Frontal cortex (tissue), 4 donors: ENCODE data around the gene TBX6. TPM values are rescaled to one million over a fixed set of nuclear protein-coding genes. Genes with fewer than 3 reads are reported as not detected.
"Not testable (repeated sequence)": the region's sequence is repeated elsewhere in the genome, so short reads cannot be mapped to it uniquely, and the experiment has no call there.

ENCODE experiments used
- DNase-seq, 2 donors: peaks; one replicate each; pipeline ENCODE4 v3.0.0; 2012; ENCODE audit warnings: low spot score in 2 of 2
- FAIRE-seq: peaks from 2 replicates; lab custom pipeline; 2012; peaks lifted over from hg19 to GRCh38; lab: Jason Lieb, UNC
- total RNA-seq: library from RNA; depleted of rRNA; stranded (reverse); fragments of >200 nt; gene quantifications from one replicate; pipeline ENCODE4 v1.2.3, GENCODE V29; 2014
- donor health status: control.
- donor health status: control.
- donor health status: control.

Gene TBX6
- total RNA-seq, 1 donor from 2014 or later = 0.41 TPM

DNA sequence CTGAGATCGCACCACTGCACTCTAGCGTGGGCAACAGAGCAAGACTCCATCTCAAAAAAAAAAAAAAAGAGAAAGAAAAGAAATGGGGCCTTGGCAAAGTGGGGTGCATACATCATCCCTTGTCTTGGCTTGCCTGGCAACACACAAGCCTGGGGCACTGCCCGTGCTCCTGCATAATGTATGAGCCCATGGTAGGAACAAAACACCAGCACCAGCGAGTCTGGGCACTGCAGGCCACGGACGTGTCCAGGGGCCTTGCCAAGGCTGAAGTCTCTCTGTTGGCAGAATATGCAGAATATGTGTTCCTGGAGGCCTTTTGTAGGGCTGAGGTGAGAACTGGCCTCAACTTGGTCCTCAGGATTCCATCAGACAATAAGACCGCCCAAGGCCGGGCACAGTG, 41.9 kb downstream of the TBX6 start:
- DNase-seq = no peak

DNA sequence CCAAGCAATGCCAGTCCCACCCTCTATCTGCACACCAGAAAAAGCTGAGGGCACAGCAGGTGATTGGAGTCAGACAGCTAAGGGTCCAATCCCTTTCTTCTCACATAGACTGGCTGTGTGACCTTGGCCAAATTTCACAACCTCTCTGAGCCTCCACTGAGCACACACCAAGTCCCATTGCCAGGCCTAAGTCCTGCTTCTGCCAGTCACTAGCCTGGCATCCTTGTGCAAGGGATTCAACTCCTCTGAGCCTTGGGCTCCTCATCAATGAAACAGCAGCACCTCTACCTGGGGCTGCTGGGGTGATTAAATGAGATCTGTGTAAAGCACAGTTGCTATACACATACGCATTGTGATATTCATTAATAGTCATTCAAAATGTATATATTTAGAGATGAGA, 45.1 kb downstream of the TBX6 start:
- DNase-seq (no peak), FAIRE-seq (no peak)

More for the DNA sequence above, 41.9 kb downstream of the TBX6 start:
- no peak for FAIRE-seq

- DNase-seq (no peak), FAIRE-seq (no peak)
These were observed 45.5 kb downstream of the TBX6 start for GRCh38 chr16:30046178-30046577.

- FAIRE-seq = no peak
- DNase-seq = no peak
These were observed 49.9 kb downstream of the TBX6 start for GRCh38 chr16:30041841-30042240.

- not testable (repeated sequence) for FAIRE-seq, DNase-seq
These were observed 51.0 kb downstream of the TBX6 start for GRCh38 chr16:30040690-30041089.

- no peak for FAIRE-seq
These were observed 51.5 kb downstream of the TBX6 start for GRCh38 chr16:30040221-30040620.

More at GRCh38 chr16:30040221-30040620, 51.5 kb downstream of the TBX6 start:
- no peak for DNase-seq

Other genes starting within 250 kb of the TBX6 start
- 53.4 TPM for gene CDIPT, start 228.7 kb downstream of the TBX6 start, total RNA-seq
- 43.2 TPM for gene SEZ6L2, start 192.4 kb downstream of the TBX6 start, total RNA-seq
- gene ASPHD1, start 191.4 kb downstream of the TBX6 start, total RNA-seq = 9.4 TPM
- 18.3 TPM for gene KCTD13, start 165.7 kb downstream of the TBX6 start, total RNA-seq
- 26.9 TPM for gene TMEM219, start 129.8 kb downstream of the TBX6 start, total RNA-seq
- gene TAOK2, start 118.1 kb downstream of the TBX6 start, total RNA-seq = 58.3 TPM
- gene HIRIP3, start 96.3 kb downstream of the TBX6 start, total RNA-seq = 12.6 TPM
- 22.0 TPM for gene INO80E, start 95.7 kb downstream of the TBX6 start, total RNA-seq
- gene DOC2A, start 80.9 kb downstream of the TBX6 start, total RNA-seq = 11.8 TPM
- gene C16orf92, start 68.7 kb downstream of the TBX6 start, total RNA-seq = not detected
- gene TLCD3B, start 60.7 kb downstream of the TBX6 start, total RNA-seq = 10.2 TPM
- gene ALDOA, start 26.2 kb downstream of the TBX6 start, total RNA-seq = 76.6 TPM
- gene PPP4C, start 15.9 kb downstream of the TBX6 start, total RNA-seq = 90.5 TPM
- gene YPEL3, start 4.3 kb upstream of the TBX6 start, total RNA-seq = 18.8 TPM
- 1.2 TPM for gene GDPD3, start 21.6 kb upstream of the TBX6 start, total RNA-seq
- 17.5 TPM for gene MAPK3, start 31.3 kb upstream of the TBX6 start, total RNA-seq
- gene CORO1A, start 91.7 kb upstream of the TBX6 start, total RNA-seq = 22.0 TPM
- 5.3 TPM for gene BOLA2B, start 101.7 kb upstream of the TBX6 start, total RNA-seq
- 12.2 TPM for gene SLX1A, start 102.0 kb upstream of the TBX6 start, total RNA-seq
- 5.3 TPM for gene SULT1A3, start 107.3 kb upstream of the TBX6 start, total RNA-seq
- 1.2 TPM for gene NPIPB13, start 156.6 kb upstream of the TBX6 start, total RNA-seq